ENCODE results near the gene SLC9A4. TPM values are rescaled to one million over a fixed set of nuclear protein-coding genes. Genes with fewer than 3 reads are reported as not detected.
A peak's percentile ranks its signal among the peaks of the same experiment; 100 is the strongest.

Gene SLC9A4
- total and polyA plus RNA-seq, 9 of the 15 experiments (the other 6 are each of a cell fraction or from before 2014, with no cell fraction given), result 0.04 to 0.15 (median 0.04) TPM; not detected in 5

- TF ChIP-seq MLLT1 (IDR thresholded peaks at IDR 0.05), result no peak
- TF ChIP-seq E2F3 (CRISPR knock-in tag; IDR thresholded peaks at IDR 0.05), result no peak; the same call in 1 of the 2 replicates
- TF ChIP-seq HIVEP1 (CRISPR knock-in tag; IDR thresholded peaks at IDR 0.05), result peak; percentile 92
- no peak for TF ChIP-seq NFRKB (IDR thresholded peaks at IDR 0.05; ENCODE audit: low read depth)
- no peak for TF ChIP-seq SLC30A9 (CRISPR knock-in tag; IDR thresholded peaks at IDR 0.05)
- TF ChIP-seq POLR2B (IDR thresholded peaks at IDR 0.05; ENCODE audit: low read depth, partially characterized antibody), result no peak
- no peak for TF ChIP-seq NFE2L1 (tag; IDR thresholded peaks at IDR 0.05; ENCODE audit: borderline replicate concordance, low read depth)
- no peak for TF ChIP-seq MLX (CRISPR knock-in tag; conservative IDR thresholded peaks at IDR 0.05)
- TF ChIP-seq CBFA2T3 (IDR thresholded peaks at IDR 0.05), result no peak
- no peak for TF ChIP-seq DPF2 (IDR thresholded peaks at IDR 0.05)
- no peak for TF ChIP-seq ZNF707 (CRISPR knock-in tag; conservative IDR thresholded peaks at IDR 0.05)
- TF ChIP-seq PTTG1 (tag; IDR thresholded peaks at IDR 0.05; ENCODE audit: low read depth), result peak; percentile 71
- peak; percentile 92; the same call in 1 of the 2 replicates for TF ChIP-seq HSF4 (CRISPR knock-in tag; IDR thresholded peaks at IDR 0.05; ENCODE audit: borderline replicate concordance)
- no peak for TF ChIP-seq PPARD (CRISPR knock-in tag; IDR thresholded peaks at IDR 0.05)
- TF ChIP-seq TRIM28 (IDR thresholded peaks at IDR 0.05), result no peak
- TF ChIP-seq ZNF79 (CRISPR knock-in tag; IDR thresholded peaks at IDR 0.05; ENCODE audit: low read depth), result peak; percentile 90
- TF ChIP-seq STAT5A (IDR thresholded peaks at IDR 0.05; ENCODE audit: borderline replicate concordance, low read length), result no peak
- TF ChIP-seq PREB (CRISPR knock-in tag; IDR thresholded peaks at IDR 0.05), result no peak
- no peak for TF ChIP-seq DEAF1 (CRISPR knock-in tag; IDR thresholded peaks at IDR 0.05)
- TF ChIP-seq MAFF (IDR thresholded peaks at IDR 0.05; ENCODE audit: low read length), result no peak
- no peak for TF ChIP-seq NR2C1 (IDR thresholded peaks at IDR 0.05)
- peak; percentile 43; the same call in 1 of the 2 replicates for TF ChIP-seq NR2C1 (tag; IDR thresholded peaks at IDR 0.05)
- TF ChIP-seq XRCC4 (IDR thresholded peaks at IDR 0.05; ENCODE audit: extremely low read depth, insufficient read depth, insufficient read length), result no peak
- TF ChIP-seq ZNF263 (CRISPR knock-in tag; IDR thresholded peaks at IDR 0.05; ENCODE audit: borderline replicate concordance), result no peak
- TF ChIP-seq SIX5 (IDR thresholded peaks at IDR 0.05; ENCODE audit: borderline replicate concordance in 1 of 2, insufficient read depth in 1 of 2, low read depth in 1 of 2, low read length in 2 of 2), result no peak
- no peak for TF ChIP-seq ZNF174 (CRISPR knock-in tag; IDR thresholded peaks at IDR 0.05)
- TF ChIP-seq NELFE (IDR thresholded peaks at IDR 0.05; ENCODE audit: insufficient read depth, insufficient read length), result no peak
- peak; percentile 80 for TF ChIP-seq ZNF644 (tag; IDR thresholded peaks at IDR 0.05; ENCODE audit: low read depth)
Measured at GRCh38 chr2:102423368-102423767, 49.7 kb upstream of the SLC9A4 start (continued).

All from K562 (cell line).